H9 (cell line): ENCODE data around the gene B4GAT1. TPM values are rescaled to one million over a fixed set of nuclear protein-coding genes. Genes with fewer than 3 reads are reported as not detected.

Source experiments
- DNase-seq: peaks from one replicate; pipeline ENCODE4 v3.0.0-alpha.2; 2017
- H2AFZ ChIP-seq: one replicate; pipeline ENCODE4 v1.6.1; 2013; ENCODE audit warnings: mild to moderate bottlenecking, low read length, control low read depth, moderate library complexity
- H2AK5ac ChIP-seq: 2 replicates; pipeline ENCODE4 v1.6.1; 2013; ENCODE audit warnings: low read length, control low read depth, mixed read lengths; ENCODE audit not compliant: insufficient read length
- H2BK120ac ChIP-seq: one replicate; pipeline ENCODE4 v1.6.1; 2013; ENCODE audit warnings: low read depth, mild to moderate bottlenecking, low read length, control low read depth, inconsistent platforms; ENCODE audit not compliant: poor library complexity, severe bottlenecking
- H2BK12ac ChIP-seq: 2 replicates; pipeline ENCODE4 v1.6.1; 2013; ENCODE audit warnings: low read length, control low read depth, mixed read lengths, low read depth; ENCODE audit not compliant: insufficient read length
- H2BK15ac ChIP-seq: 2 replicates; pipeline ENCODE4 v1.6.1; 2013; ENCODE audit warnings: low read depth, low read length, control low read depth
- H2BK20ac ChIP-seq: one replicate; pipeline ENCODE4 v1.6.1; 2013; ENCODE audit warnings: low read depth, mild to moderate bottlenecking, low read length, control low read depth, inconsistent platforms; ENCODE audit not compliant: poor library complexity, severe bottlenecking
- H2BK5ac ChIP-seq: 2 replicates; pipeline ENCODE4 v1.6.1; 2013; ENCODE audit warnings: low read length, control low read depth, mixed read lengths; ENCODE audit not compliant: insufficient read length
- H3K14ac ChIP-seq: 2 replicates; pipeline ENCODE4 v1.6.1; 2013; ENCODE audit warnings: low read length, control low read depth; ENCODE audit not compliant: insufficient read depth
- H3K18ac ChIP-seq: 2 replicates; pipeline ENCODE4 v1.6.1; 2013; ENCODE audit warnings: low read depth, mild to moderate bottlenecking, mixed read lengths, low read length, control low read depth; ENCODE audit not compliant: insufficient read length
- H3K23ac ChIP-seq: 2 replicates; pipeline ENCODE4 v1.6.1; 2013; ENCODE audit warnings: low read length, control low read depth, mixed read lengths, low read depth; ENCODE audit not compliant: insufficient read length
- H3K23me2 ChIP-seq: 2 replicates; pipeline ENCODE4 v1.6.1; 2013; ENCODE audit warnings: low read depth, mild to moderate bottlenecking, mixed read lengths, low read length, control low read depth; ENCODE audit not compliant: insufficient read length, poor library complexity, severe bottlenecking
- H3K27ac ChIP-seq: 2 replicates; pipeline ENCODE4 v1.5.1; 2013; ENCODE audit warnings: low read length, control low read depth, mixed read lengths, low read depth; ENCODE audit not compliant: insufficient read length
- H3K27me3 ChIP-seq: 2 replicates; pipeline ENCODE4 v1.6.1; 2013; ENCODE audit warnings: low read length, control low read depth, inconsistent platforms; ENCODE audit not compliant: insufficient read depth
- H3K4ac ChIP-seq: 2 replicates; pipeline ENCODE4 v1.6.1; 2013; ENCODE audit warnings: low read depth, mild to moderate bottlenecking, control low read depth, inconsistent platforms, low read length, moderate library complexity
- H3K4me1 ChIP-seq: 2 replicates; pipeline ENCODE4 v1.6.1; 2013; ENCODE audit warnings: low read length, control low read depth, inconsistent platforms; ENCODE audit not compliant: insufficient read depth
- H3K4me2 ChIP-seq: 2 replicates; pipeline ENCODE4 v1.6.1; 2013; ENCODE audit warnings: low read length, control low read depth, mixed read lengths; ENCODE audit not compliant: insufficient read length, insufficient read depth
- H3K56ac ChIP-seq: 2 replicates; pipeline ENCODE4 v1.6.1; 2013; ENCODE audit warnings: low read depth, mild to moderate bottlenecking, mixed read lengths, low read length, control low read depth; ENCODE audit not compliant: insufficient read length
- H3K79me1 ChIP-seq: 2 replicates; pipeline ENCODE4 v1.6.1; 2013; ENCODE audit warnings: low read depth, mild to moderate bottlenecking, moderate library complexity, low read length, control low read depth, inconsistent platforms; ENCODE audit not compliant: insufficient read depth, poor library complexity, severe bottlenecking
- H3K79me2 ChIP-seq: 2 replicates; pipeline ENCODE4 v1.6.1; 2013; ENCODE audit warnings: low read length, control low read depth, inconsistent platforms; ENCODE audit not compliant: insufficient read depth
- H3K9ac ChIP-seq: 2 replicates; pipeline ENCODE4 v1.6.1; 2013; ENCODE audit warnings: low read length, control low read depth, mixed read lengths; ENCODE audit not compliant: insufficient read length; ENCODE audit errors: extremely low read depth
- H3K9me3 ChIP-seq: one replicate; pipeline ENCODE4 v1.6.1; 2013; ENCODE audit warnings: low read depth, low read length, inconsistent platforms; ENCODE audit not compliant: control insufficient read depth
- H3T11ph ChIP-seq: one replicate; pipeline ENCODE4 v1.6.1; 2013; ENCODE audit warnings: mild to moderate bottlenecking, low read length, control low read depth, inconsistent platforms
- H4K20me1 ChIP-seq: one replicate; pipeline ENCODE4 v1.6.1; 2013; ENCODE audit not compliant: control insufficient read depth, insufficient read length, insufficient read depth
- H4K5ac ChIP-seq: 2 replicates; pipeline ENCODE4 v1.6.1; 2013; ENCODE audit warnings: low read depth, mild to moderate bottlenecking, mixed read lengths, low read length, control low read depth; ENCODE audit not compliant: insufficient read length
- H4K8ac ChIP-seq: replicated peaks from 2 replicates; pipeline ENCODE4 v1.6.1; 2013; ENCODE audit warnings: low read length, control low read depth, mixed read lengths, low read depth; ENCODE audit not compliant: insufficient read length
- H4K91ac ChIP-seq: 2 replicates; pipeline ENCODE4 v1.6.1; 2013; ENCODE audit warnings: low read depth, mild to moderate bottlenecking, moderate library complexity, mixed read lengths, low read length, control low read depth; ENCODE audit not compliant: insufficient read length
- H3K27ac Mint-ChIP-seq, 3 experiments: 2 replicates in 2 of 3; 3 replicates in 1 of 3; pipeline ENCODE4 v1.8.0; 2020 to 2021; ENCODE audit warnings: mixed read lengths in 3 of 3, mild to moderate bottlenecking in 1 of 3, moderate library complexity in 1 of 3
- H3K27me3 Mint-ChIP-seq: 2 replicates; pipeline ENCODE4 v1.8.0; 2021; ENCODE audit warnings: low read depth, mild to moderate bottlenecking, moderate library complexity, mixed read lengths
- H3K36me3 Mint-ChIP-seq, 3 experiments: 2 replicates in 2 of 3; 3 replicates in 1 of 3; pipeline ENCODE4 v1.8.0; 2020 to 2021; ENCODE audit warnings: low read depth in 3 of 3, mixed read lengths in 3 of 3; ENCODE audit not compliant: insufficient read depth in 1 of 3
- H3K4me1 Mint-ChIP-seq, 2 experiments: 2 replicates each; pipeline ENCODE4 v1.8.0; 2020; ENCODE audit warnings: mixed read lengths in 2 of 2
- H3K4me3 Mint-ChIP-seq, 2 experiments: 2 replicates in 1 of 2; 3 replicates in 1 of 2; pipeline ENCODE4 v1.8.0; 2020 to 2021; ENCODE audit warnings: mild to moderate bottlenecking in 2 of 2, mixed read lengths in 2 of 2, moderate library complexity in 1 of 2
- H3K9me3 Mint-ChIP-seq, 2 experiments: 2 replicates in 1 of 2; 3 replicates in 1 of 2; pipeline ENCODE4 v1.8.0; 2020; ENCODE audit warnings: mild to moderate bottlenecking in 2 of 2, mixed read lengths in 2 of 2, moderate library complexity in 1 of 2
- CTCF ChIP-seq: fragments of 200-600 bp; sonication (generic); conservative IDR thresholded peaks from 3 replicates; pipeline ENCODE4 v1.8.0; 2021; ENCODE audit warnings: antibody characterized with exemption, mild to moderate bottlenecking
- WGBS: extraction: QIAGEN DNeasy Blood & Tissue Kit; methylation state at CpG from one replicate; pipeline ENCODE4 v1.1.7; 2013; ENCODE audit warnings: missing lambda C conversion rate, low lambda C conversion rate, mixed read lengths; ENCODE audit not compliant: insufficient read length; ENCODE audit errors: extremely low coverage; 5-methylcytosine and 5-hydroxymethylcytosine counted together
- total RNA-seq: library from RNA; stranded (reverse); gene quantifications from 2 replicates; pipeline ENCODE4 v1.2.1, GENCODE V29; 2021

Gene B4GAT1
- total RNA-seq, 1 experiment from 2014 or later: 24.3 TPM

- H2BK20ac ChIP-seq: no peak overlapping the region
- no peaks in the 10 kb centered on the region for H3K23me2 ChIP-seq
- H3K4me1 Mint-ChIP-seq: peaks cover 9 to 18% of the 10 kb centered on the region in 2 experiments
- no peak overlapping the region for H3K9ac ChIP-seq
- H3K27me3 ChIP-seq: no peaks in the 10 kb centered on the region
- 0 out of 2 replicates have a peak, but pooled peaks cover 3% of the 10 kb centered on the region for H3K4me1 ChIP-seq
- peak overlapping the region; percentile 2 for H3K18ac ChIP-seq
- no peak overlapping the region for H3K56ac ChIP-seq
- H3K27me3 Mint-ChIP-seq: peaks cover 10% of the 10 kb centered on the region
- no CpG with 5 or more reads among the region's 19 CpGs for WGBS
- no peak overlapping the region for H3T11ph ChIP-seq
- H3K4ac ChIP-seq: no peak overlapping the region
- peak; percentile 90 for DNase-seq
- no peak overlapping the region for H2AK5ac ChIP-seq
- H3K14ac ChIP-seq: no peak overlapping the region
- H3K79me2 ChIP-seq: no peaks in the 10 kb centered on the region
- H2BK12ac ChIP-seq: no peak overlapping the region
- peak; percentile 97 for TF ChIP-seq CTCF
- H3K4me3 Mint-ChIP-seq: peak overlapping the region; percentile 21 to 45; a peak in 2 of 5 replicates
- peaks cover 0 to 5% (median 0%) of the 10 kb centered on the region in 3 experiments; a peak in 3 of 7 replicates for H3K36me3 Mint-ChIP-seq
- H2AFZ ChIP-seq: peak overlapping the region; percentile 23
- no peaks in the 10 kb centered on the region for H4K20me1 ChIP-seq
- peak overlapping the region in 1 of 3 experiments; percentile 79; a peak in 2 of 7 replicates for H3K27ac Mint-ChIP-seq
- H2BK15ac ChIP-seq: no peak overlapping the region
- H3K79me1 ChIP-seq: no peaks in the 10 kb centered on the region
- H4K8ac ChIP-seq: no peak overlapping the region
- peak overlapping the region; percentile 11 for H3K4me2 ChIP-seq
- H3K9me3 Mint-ChIP-seq: no peaks in the 10 kb centered on the region
- no peak overlapping the region for H4K91ac ChIP-seq
- no peak overlapping the region for H2BK120ac ChIP-seq
- no peaks in the 10 kb centered on the region for H3K9me3 ChIP-seq
- H4K5ac ChIP-seq: no peak overlapping the region
- no peak overlapping the region for H3K27ac ChIP-seq
- H2BK5ac ChIP-seq: no peak overlapping the region
- H3K23ac ChIP-seq: no peak overlapping the region
These were observed 18.9 kb downstream of the B4GAT1 start for GRCh38 chr11:66328302-66329144.
